ENCODE data around the gene MYO6.

DNA sequence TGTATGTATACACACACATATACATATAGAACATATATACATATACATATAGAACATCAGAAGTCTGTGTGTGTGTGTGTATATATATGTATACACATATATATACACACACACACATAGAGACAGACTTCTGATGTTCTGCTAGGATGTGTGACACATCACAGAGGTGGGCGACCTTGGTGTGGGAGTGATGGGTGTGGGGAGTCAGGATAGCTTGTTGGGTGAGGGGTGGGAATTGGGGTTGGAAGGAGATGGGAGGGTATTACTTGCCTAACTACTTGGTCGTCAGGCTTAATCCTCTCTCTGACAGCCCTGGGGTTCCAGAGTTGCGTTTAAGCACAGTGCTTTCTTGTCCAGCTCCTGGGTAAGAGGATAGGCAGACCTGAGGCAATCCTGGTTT lies 8.3 kb downstream of the MYO6 start:
- TF ChIP-seq, protein P1, sequence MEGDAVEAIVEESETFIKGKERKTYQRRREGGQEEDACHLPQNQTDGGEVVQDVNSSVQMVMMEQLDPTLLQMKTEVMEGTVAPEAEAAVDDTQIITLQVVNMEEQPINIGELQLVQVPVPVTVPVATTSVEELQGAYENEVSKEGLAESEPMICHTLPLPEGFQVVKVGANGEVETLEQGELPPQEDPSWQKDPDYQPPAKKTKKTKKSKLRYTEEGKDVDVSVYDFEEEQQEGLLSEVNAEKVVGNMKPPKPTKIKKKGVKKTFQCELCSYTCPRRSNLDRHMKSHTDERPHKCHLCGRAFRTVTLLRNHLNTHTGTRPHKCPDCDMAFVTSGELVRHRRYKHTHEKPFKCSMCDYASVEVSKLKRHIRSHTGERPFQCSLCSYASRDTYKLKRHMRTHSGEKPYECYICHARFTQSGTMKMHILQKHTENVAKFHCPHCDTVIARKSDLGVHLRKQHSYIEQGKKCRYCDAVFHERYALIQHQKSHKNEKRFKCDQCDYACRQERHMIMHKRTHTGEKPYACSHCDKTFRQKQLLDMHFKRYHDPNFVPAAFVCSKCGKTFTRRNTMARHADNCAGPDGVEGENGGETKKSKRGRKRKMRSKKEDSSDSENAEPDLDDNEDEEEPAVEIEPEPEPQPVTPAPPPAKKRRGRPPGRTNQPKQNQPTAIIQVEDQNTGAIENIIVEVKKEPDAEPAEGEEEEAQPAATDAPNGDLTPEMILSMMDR (IDR thresholded peaks at IDR 0.05; ENCODE audit: low read depth, low read length) = no peak
- TF ChIP-seq EZH2phosphoT487 (IDR thresholded peaks at IDR 0.05; ENCODE audit: low read depth) = no peak
